ENCODE data around the gene SLC25A19.

The SLC25A19 gene

GRCh38 chr17:75289115-75289831 is at the start of gene SLC25A19:
Gene SLC25A19, minus strand, starts transcription at chr17:75289433. Its CDS starts 2,669 bp downstream, at chr17:75286764.
- DNase-seq, result peak; percentile 95 to 96

- DNase-seq, result no peak
These were observed 49.1 kb upstream of the SLC25A19 start for GRCh38 chr17:75338335-75338734.

GRCh38 chr17:75335315-75335714 is 46.1 kb upstream of the SLC25A19 start:
- DNase-seq, result no peak

- DNase-seq, result no peak
These were observed 45.5 kb upstream of the SLC25A19 start for GRCh38 chr17:75334723-75335122.

- DNase-seq, result no peak
These were observed 42.4 kb upstream of the SLC25A19 start for GRCh38 chr17:75331671-75332070.

- DNase-seq, result no peak
These were observed 38.5 kb upstream of the SLC25A19 start for GRCh38 chr17:75327757-75328156.

- no peak for DNase-seq
These were observed 37.1 kb upstream of the SLC25A19 start for GRCh38 chr17:75326226-75326848.

- no peak for DNase-seq
These were observed 36.6 kb upstream of the SLC25A19 start for GRCh38 chr17:75325827-75326225.

GRCh38 chr17:75325348-75325747 is 36.1 kb upstream of the SLC25A19 start:
- no peak for DNase-seq

- DNase-seq, result no peak
These were observed 32.3 kb upstream of the SLC25A19 start for GRCh38 chr17:75321506-75321905.

- no peak for DNase-seq
These were observed 30.9 kb upstream of the SLC25A19 start for GRCh38 chr17:75319904-75320691.

GRCh38 chr17:75318615-75319222 is 29.5 kb upstream of the SLC25A19 start:
- no peak for DNase-seq

- no peak for DNase-seq
These were observed 29.0 kb upstream of the SLC25A19 start for GRCh38 chr17:75318211-75318610.

GRCh38 chr17:75317671-75318070 is 28.4 kb upstream of the SLC25A19 start:
- DNase-seq, result no peak

- no peak for DNase-seq
These were observed 27.0 kb upstream of the SLC25A19 start for GRCh38 chr17:75316253-75316652.

GRCh38 chr17:75315541-75316243 is 26.5 kb upstream of the SLC25A19 start:
- no peak for DNase-seq

- no peak for DNase-seq
These were observed 24.8 kb upstream of the SLC25A19 start for GRCh38 chr17:75313941-75314551.

GRCh38 chr17:75308732-75309629 is 19.7 kb upstream of the SLC25A19 start:
- DNase-seq, result no peak

GRCh38 chr17:75307957-75308731 is 18.9 kb upstream of the SLC25A19 start:
- no peak for DNase-seq

- DNase-seq, result no peak
These were observed 12.4 kb upstream of the SLC25A19 start for GRCh38 chr17:75301502-75302206.
